Mesothelial cell of epicardium (in vitro differentiated cells): ENCODE results near the gene PLXDC2. TPM values are rescaled to one million over a fixed set of nuclear protein-coding genes. Genes with fewer than 3 reads are reported as not detected.

Experiments
- DNase-seq, 2 experiments: peaks; one replicate each; pipeline ENCODE4 v3.0.0; 2021; ENCODE audit warnings: low spot score in 2 of 2; ENCODE audit not compliant: unreplicated experiment in 2 of 2
- H3K27ac Mint-ChIP-seq: 2 replicates; pipeline ENCODE4 v1.8.0; 2021; ENCODE audit warnings: mixed read lengths
- H3K27me3 Mint-ChIP-seq: 2 replicates; pipeline ENCODE4 v1.8.0; 2021; ENCODE audit warnings: low read depth, mixed read lengths
- H3K36me3 Mint-ChIP-seq: 2 replicates; pipeline ENCODE4 v1.8.0; 2021; ENCODE audit warnings: mixed read lengths
- H3K4me1 Mint-ChIP-seq: 2 replicates; pipeline ENCODE4 v1.8.0; 2021; ENCODE audit warnings: mixed read lengths
- H3K4me3 Mint-ChIP-seq: 2 replicates; pipeline ENCODE4 v1.8.0; 2021; ENCODE audit warnings: mild to moderate bottlenecking, moderate library complexity, mixed read lengths
- H3K9me3 Mint-ChIP-seq: 2 replicates; pipeline ENCODE4 v1.8.0; 2021; ENCODE audit warnings: mixed read lengths
- CTCF ChIP-seq: fragments of 200-600 bp; sonication (generic); IDR thresholded peaks from one replicate; pipeline ENCODE4 v1.5.0; 2021; ENCODE audit warnings: antibody characterized with exemption; ENCODE audit not compliant: unreplicated experiment
- total RNA-seq: library from RNA; stranded (reverse); gene quantifications from 3 replicates; pipeline ENCODE4 v1.2.1, GENCODE V29; 2021

The PLXDC2 gene
- total RNA-seq, 1 donor from 2014 or later: 60.0 TPM

- Mint-ChIP-seq H3K4me3 (no peak overlapping the region), H3K36me3 (peaks cover 21% of the 10 kb centered on the region), H3K9me3 (peaks cover 4% of the 10 kb centered on the region), H3K27ac (no peak overlapping the region), H3K27me3 (no peaks in the 10 kb centered on the region), H3K4me1 (peaks cover 12% of the 10 kb centered on the region)
- DNase-seq: no peak
- no peak for TF ChIP-seq CTCF
Observed at GRCh38 chr10:20004087-20004523, 187.9 kb downstream of the PLXDC2 start.

- DNase-seq: no peak
- Mint-ChIP-seq H3K4me1 (peaks cover 14% of the 10 kb centered on the region), H3K4me3 (no peak overlapping the region), H3K27ac (no peak overlapping the region), H3K36me3 (peaks cover 21% of the 10 kb centered on the region), H3K27me3 (no peaks in the 10 kb centered on the region), H3K9me3 (peaks cover 4% of the 10 kb centered on the region)
- no peak for TF ChIP-seq CTCF
Observed at GRCh38 chr10:20005638-20006037, 189.4 kb downstream of the PLXDC2 start.

- Mint-ChIP-seq H3K36me3 (peaks cover 21% of the 10 kb centered on the region), H3K4me3 (no peak overlapping the region), H3K27ac (no peak overlapping the region), H3K27me3 (no peaks in the 10 kb centered on the region), H3K9me3 (peaks cover 4% of the 10 kb centered on the region), H3K4me1 (peaks cover 9% of the 10 kb centered on the region)
- no peak for DNase-seq
- no peak for TF ChIP-seq CTCF
Observed at GRCh38 chr10:20006169-20006870, 190.1 kb downstream of the PLXDC2 start.

GRCh38 chr10:20007426-20007825 is 191.2 kb downstream of the PLXDC2 start:
- Mint-ChIP-seq H3K27ac (no peak overlapping the region), H3K27me3 (no peaks in the 10 kb centered on the region), H3K4me3 (no peak overlapping the region), H3K9me3 (peaks cover 4% of the 10 kb centered on the region), H3K4me1 (peaks cover 9% of the 10 kb centered on the region), H3K36me3 (peaks cover 17% of the 10 kb centered on the region)
- no peak for DNase-seq
- no peak for TF ChIP-seq CTCF

- peaks cover 9% of the 10 kb centered on the region for H3K9me3 Mint-ChIP-seq
Observed at GRCh38 chr10:20013991-20014750, 197.9 kb downstream of the PLXDC2 start.

More at GRCh38 chr10:20013991-20014750, 197.9 kb downstream of the PLXDC2 start:
- peaks cover 11% of the 10 kb centered on the region for H3K36me3 Mint-ChIP-seq
- H3K27ac Mint-ChIP-seq: no peak overlapping the region
- peaks cover 4% of the 10 kb centered on the region for H3K4me1 Mint-ChIP-seq
- no peak overlapping the region for H3K4me3 Mint-ChIP-seq
- no peak for TF ChIP-seq CTCF
- no peaks in the 10 kb centered on the region for H3K27me3 Mint-ChIP-seq
- DNase-seq: no peak
